Erythroblast (primary cell): ENCODE results near the gene TRIO.

Source experiments
- GATA1 ChIP-seq: IDR thresholded peaks from 2 replicates; pipeline ENCODE4 v1.6.1; 2011; ENCODE audit warnings: low read depth, mild to moderate bottlenecking, control low read depth, low read length, moderate library complexity
- POLR2A ChIP-seq: IDR thresholded peaks from 2 replicates; pipeline ENCODE4 v1.6.1; 2011; ENCODE audit warnings: mild to moderate bottlenecking, low read length

GRCh38 chr5:14128079-14128478 lies 15.1 kb upstream of the TRIO start:
- TF ChIP-seq POLR2A (no peak), GATA1 (no peak)
